Epithelial cell of esophagus (primary cell): Measurements from ENCODE around the gene CHID1.

ENCODE experiments used
- DNase-seq: peaks from one replicate; pipeline ENCODE4 v3.0.0; 2010; ENCODE audit warnings: low read depth
- H3K4me3 ChIP-seq: 2 replicates; pipeline ENCODE4 v1.5.1; 2011; ENCODE audit warnings: mild to moderate bottlenecking, low read length, control low read depth
- CTCF ChIP-seq: IDR thresholded peaks from 2 replicates; pipeline ENCODE4 v1.5.1; 2011; ENCODE audit warnings: low read depth, mild to moderate bottlenecking, low read length, control low read depth, inconsistent platforms; ENCODE audit not compliant: insufficient read depth; ENCODE audit errors: missing control alignments

The CHID1 gene

DNA sequence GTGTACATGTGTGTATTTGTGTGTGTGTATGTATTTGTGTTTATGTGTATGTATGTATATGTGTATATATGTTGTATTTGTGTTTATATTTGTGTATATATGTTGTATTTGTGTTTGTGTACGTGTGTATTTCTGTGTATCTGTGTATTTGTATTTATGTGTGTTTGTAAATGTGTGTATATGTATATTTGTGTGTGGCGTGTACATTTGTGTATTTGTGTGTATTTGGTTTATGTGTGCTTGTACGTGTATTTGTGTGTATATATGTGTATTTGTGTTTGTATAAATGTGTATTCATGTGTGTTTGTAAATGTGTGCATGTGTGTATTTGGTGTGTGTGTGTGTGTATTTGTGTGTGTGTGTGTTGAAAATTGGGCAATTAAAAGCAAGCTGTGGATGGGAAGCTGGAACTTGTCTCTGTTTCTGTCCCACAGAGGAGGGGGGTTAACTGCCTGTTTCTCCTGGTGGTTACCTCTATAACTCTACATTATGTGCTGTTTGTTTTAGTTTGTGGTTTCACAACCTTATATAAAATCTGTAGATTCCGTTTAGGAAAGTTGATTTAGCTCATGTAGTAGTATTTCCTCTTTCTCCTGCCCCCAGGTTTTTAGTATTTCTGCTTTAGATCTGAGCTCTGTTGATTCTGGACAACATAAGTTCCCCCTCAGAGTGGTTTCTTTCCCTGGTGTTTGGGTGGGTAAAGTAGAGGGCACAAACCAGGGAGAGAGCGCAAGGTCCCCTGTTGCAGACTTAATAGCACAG lies 44.0 kb upstream of the CHID1 start:
- DNase-seq = no peak
- no peak overlapping the region for H3K4me3 ChIP-seq

GRCh38 chr11:953512-953911 lies 42.9 kb upstream of the CHID1 start:
- no peak for DNase-seq
- no peak overlapping the region for H3K4me3 ChIP-seq
- no peak for TF ChIP-seq CTCF

More for the DNA sequence above, 44.0 kb upstream of the CHID1 start:
- no peak for TF ChIP-seq CTCF

DNA sequence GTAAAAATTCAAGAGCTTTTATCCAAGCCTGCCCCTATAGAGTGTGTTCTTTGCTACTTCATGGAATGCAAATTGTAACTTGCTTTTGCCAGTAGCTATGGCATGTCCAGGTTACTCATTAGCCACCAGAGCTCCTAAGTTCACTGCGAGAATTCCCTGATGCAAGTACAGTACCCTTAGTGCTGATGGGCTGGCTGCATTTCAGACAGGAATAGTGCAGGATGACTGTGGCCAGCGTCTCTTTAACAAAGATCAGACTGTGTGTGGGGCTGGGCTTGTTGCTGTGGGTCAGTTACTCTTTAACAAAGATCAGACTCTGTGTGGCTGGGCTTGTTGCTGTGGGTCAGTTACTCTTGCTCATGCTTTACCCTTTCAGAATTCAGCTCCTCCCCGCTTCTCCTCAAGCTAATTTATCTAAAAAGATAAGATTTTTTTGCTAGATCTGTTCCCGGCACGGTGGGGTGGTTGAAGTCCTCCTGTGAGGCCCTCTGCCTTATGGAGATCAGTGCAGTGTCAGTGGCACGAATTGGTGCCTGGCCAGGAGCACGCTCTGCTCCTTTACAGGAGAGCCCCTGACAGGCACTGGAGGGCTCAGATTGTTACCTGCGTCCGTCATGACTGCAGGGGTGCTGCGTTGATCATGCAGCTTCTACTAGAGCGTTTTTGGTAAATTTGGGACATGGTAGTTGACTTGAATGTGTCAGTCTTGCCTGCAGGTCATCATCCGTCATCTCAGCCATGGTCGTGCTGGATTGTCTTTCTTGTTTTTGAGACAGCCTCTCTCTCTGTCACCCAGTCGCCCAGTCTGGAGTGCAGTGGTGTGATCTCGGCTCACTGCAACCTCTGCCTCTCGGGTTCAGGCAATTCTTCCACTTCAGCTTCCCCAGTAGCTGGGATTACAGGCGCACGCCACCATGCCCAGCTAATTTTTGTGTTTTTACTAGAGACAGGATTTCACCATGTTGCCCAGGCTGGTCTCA lies 42.1 kb upstream of the CHID1 start:
- DNase-seq = no peak
- TF ChIP-seq CTCF = no peak
- H3K4me3 ChIP-seq = no peak overlapping the region

GRCh38 chr11:951507-951906 lies 40.9 kb upstream of the CHID1 start:
- no peak for TF ChIP-seq CTCF
- DNase-seq = no peak
- no peak overlapping the region for H3K4me3 ChIP-seq

DNA sequence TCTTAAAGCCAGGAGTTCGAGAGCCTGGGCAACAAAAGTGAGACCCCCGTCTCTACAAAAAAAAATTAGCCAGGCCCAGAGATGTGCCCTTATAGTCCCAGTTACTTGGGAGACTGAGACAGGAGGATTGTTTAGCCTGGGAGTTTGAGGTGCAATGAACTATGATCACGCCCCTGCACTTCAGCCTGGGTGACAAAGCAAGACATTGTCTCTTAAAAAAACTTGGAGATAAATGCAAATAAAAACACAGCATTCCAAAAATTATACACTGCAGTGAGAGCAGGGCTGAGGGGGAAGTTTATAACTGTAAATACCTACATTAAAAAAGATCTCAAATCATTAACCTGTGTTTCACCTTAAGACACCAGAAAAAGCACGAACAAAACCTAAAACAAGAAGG lies 37.1 kb upstream of the CHID1 start:
- H3K4me3 ChIP-seq = no peak overlapping the region
- TF ChIP-seq CTCF = no peak
- DNase-seq = no peak

GRCh38 chr11:945986-946385 lies 35.4 kb upstream of the CHID1 start:
- TF ChIP-seq CTCF = no peak

More at GRCh38 chr11:945986-946385, 35.4 kb upstream of the CHID1 start:
- H3K4me3 ChIP-seq = no peak overlapping the region
- DNase-seq = no peak
